Right atrium auricular region (tissue), 2 donors: ENCODE measurements around the gene ADK. TPM values are rescaled to one million over a fixed set of nuclear protein-coding genes. Genes with fewer than 3 reads are reported as not detected.
A peak's percentile ranks its signal among the peaks of the same experiment; 100 is the strongest.

Source experiments
- DNase-seq: peaks from one replicate; pipeline ENCODE4 v3.0.0-alpha.2; 2019; ENCODE audit warnings: low spot score
- H3K27ac ChIP-seq, 2 donors: fragments of 200-600 bp; sonication (generic); 1 replicate in 1 of 2; 2 replicates in 1 of 2; pipeline ENCODE4 v1.5.1; 2016 to 2019
- H3K27me3 ChIP-seq, 2 donors: fragments of 200-600 bp; sonication (generic); one replicate each; pipeline versions ENCODE4 v1.5.1 to v1.6.0; 2017 to 2019
- H3K36me3 ChIP-seq: fragments of 200-600 bp; sonication (generic); one replicate; pipeline ENCODE4 v1.5.1; 2016
- H3K4me1 ChIP-seq, 2 donors: fragments of 200-600 bp; sonication (generic); one replicate each; pipeline versions ENCODE4 v1.5.1 to v1.6.0; 2017 to 2019
- H3K4me3 ChIP-seq, 2 donors: fragments of 200-600 bp; sonication (generic); 1 replicate in 1 of 2; 2 replicates in 1 of 2; pipeline ENCODE4 v1.5.1; 2017 to 2019; ENCODE audit warnings: mild to moderate bottlenecking in 1 of 2, moderate library complexity in 1 of 2
- H3K9me3 ChIP-seq, 2 donors: fragments of 200-600 bp; sonication (generic); one replicate each; pipeline ENCODE4 v1.5.1; 2019
- total RNA-seq, 2 donors: library from RNA; depleted of rRNA; stranded (reverse); fragments of >200 nt; gene quantifications; one replicate each; pipeline ENCODE4 v1.1.0, GENCODE V29; 2016
- TF ChIP-seq, protein P1 (sequence below), 2 donors: fragments of 200-600 bp; sonication (generic); IDR thresholded peaks; one replicate each; pipeline ENCODE4 v1.5.1; 2019; ENCODE audit warnings: antibody characterized with exemption in 2 of 2

ADK gene
- total RNA-seq, 2 donors from 2014 or later, result 23.7 to 31.6 TPM

DNA sequence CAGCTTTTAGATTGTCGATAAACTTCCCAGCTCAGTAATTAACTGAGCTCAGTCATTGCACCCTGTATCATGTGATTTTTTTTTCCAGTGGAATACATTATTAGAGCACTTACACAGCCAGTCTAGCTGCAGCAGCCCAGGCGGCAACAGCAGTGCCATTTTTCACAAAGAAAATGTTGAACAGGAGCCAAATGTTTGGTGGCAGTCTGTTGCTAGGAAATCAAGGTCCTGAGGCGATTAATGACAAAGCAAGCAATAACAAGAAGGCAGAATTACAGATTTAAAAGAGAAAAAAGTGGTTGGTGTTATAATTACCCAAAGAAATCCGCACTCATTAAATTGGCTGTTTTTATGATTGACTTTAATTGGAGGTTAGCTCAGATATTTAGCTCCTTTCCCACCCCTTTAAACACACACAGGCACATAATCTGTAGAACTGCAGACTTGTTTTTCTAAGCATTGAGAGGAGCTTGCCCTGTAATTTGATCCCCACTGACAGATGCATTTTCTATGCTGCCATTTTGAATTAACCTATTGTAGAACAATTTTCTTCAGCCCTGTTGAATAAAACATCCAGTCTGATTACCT lies 267.4 kb downstream of the ADK start:
- DNase-seq, result no peak
- H3K27me3 ChIP-seq, result no peaks in the 10 kb centered on the region
- H3K36me3 ChIP-seq, result no peaks in the 10 kb centered on the region
- no peak overlapping the region for H3K4me3 ChIP-seq
- no peaks in the 10 kb centered on the region for H3K9me3 ChIP-seq
- H3K4me1 ChIP-seq, result no peaks in the 10 kb centered on the region
- TF ChIP-seq, protein P1, sequence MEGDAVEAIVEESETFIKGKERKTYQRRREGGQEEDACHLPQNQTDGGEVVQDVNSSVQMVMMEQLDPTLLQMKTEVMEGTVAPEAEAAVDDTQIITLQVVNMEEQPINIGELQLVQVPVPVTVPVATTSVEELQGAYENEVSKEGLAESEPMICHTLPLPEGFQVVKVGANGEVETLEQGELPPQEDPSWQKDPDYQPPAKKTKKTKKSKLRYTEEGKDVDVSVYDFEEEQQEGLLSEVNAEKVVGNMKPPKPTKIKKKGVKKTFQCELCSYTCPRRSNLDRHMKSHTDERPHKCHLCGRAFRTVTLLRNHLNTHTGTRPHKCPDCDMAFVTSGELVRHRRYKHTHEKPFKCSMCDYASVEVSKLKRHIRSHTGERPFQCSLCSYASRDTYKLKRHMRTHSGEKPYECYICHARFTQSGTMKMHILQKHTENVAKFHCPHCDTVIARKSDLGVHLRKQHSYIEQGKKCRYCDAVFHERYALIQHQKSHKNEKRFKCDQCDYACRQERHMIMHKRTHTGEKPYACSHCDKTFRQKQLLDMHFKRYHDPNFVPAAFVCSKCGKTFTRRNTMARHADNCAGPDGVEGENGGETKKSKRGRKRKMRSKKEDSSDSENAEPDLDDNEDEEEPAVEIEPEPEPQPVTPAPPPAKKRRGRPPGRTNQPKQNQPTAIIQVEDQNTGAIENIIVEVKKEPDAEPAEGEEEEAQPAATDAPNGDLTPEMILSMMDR (IDR thresholded peaks at IDR 0.05), result no peak
- no peak overlapping the region for H3K27ac ChIP-seq

DNA sequence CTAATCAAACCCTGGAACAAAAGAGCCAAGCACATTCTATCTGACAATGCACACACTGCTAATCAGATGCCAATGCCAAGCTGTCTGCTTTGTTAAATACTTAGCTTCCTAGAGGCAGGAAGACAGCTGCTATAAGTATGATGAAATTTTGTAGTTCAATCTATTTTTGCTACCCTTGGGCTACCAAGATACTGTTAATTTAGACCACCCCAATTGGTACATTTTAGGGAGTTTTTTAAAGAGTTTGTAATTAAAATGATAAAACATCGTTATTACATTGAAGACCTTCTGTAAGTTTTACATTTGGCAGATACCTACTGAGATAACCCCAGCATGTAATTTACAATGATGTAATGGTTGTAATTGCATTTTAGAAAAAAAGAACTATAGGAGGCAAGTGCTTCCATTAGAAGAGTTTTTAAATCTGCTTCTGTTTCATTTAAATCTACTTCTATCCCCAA lies 268.5 kb downstream of the ADK start:
- Histone ChIP-seq H3K9me3 (no peaks in the 10 kb centered on the region), H3K27me3 (no peaks in the 10 kb centered on the region), H3K27ac (no peak overlapping the region), H3K36me3 (no peaks in the 10 kb centered on the region), H3K4me1 (no peaks in the 10 kb centered on the region), H3K4me3 (no peak overlapping the region)
- TF ChIP-seq, protein P1 (IDR thresholded peaks at IDR 0.05), result no peak
- DNase-seq, result no peak

DNA sequence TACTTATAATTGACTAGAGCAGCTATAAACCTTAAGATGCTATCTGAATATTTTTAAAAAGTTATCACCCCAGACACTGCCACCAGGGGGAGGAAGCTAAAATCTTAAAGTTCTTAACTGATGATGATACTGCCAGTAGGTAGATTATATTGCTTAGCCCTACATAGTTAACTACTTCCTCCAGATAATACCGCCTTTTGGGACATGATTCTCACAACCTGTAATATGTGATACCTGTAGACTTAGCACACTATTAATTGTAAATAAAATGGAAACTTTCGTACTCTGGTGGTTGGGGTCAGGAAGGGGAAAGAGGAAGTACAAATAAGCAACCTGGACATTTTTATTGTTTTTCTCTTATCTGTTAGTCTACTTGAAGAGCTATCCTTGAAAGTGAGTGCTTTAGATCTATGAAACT lies 268.9 kb downstream of the ADK start:
- Histone ChIP-seq H3K27ac (no peak overlapping the region), H3K27me3 (no peaks in the 10 kb centered on the region), H3K4me3 (no peak overlapping the region), H3K36me3 (no peaks in the 10 kb centered on the region), H3K4me1 (no peaks in the 10 kb centered on the region), H3K9me3 (no peaks in the 10 kb centered on the region)
- DNase-seq, result no peak
- TF ChIP-seq, protein P1 (IDR thresholded peaks at IDR 0.05), result peak in 1 of 2 donors; percentile 53

DNA sequence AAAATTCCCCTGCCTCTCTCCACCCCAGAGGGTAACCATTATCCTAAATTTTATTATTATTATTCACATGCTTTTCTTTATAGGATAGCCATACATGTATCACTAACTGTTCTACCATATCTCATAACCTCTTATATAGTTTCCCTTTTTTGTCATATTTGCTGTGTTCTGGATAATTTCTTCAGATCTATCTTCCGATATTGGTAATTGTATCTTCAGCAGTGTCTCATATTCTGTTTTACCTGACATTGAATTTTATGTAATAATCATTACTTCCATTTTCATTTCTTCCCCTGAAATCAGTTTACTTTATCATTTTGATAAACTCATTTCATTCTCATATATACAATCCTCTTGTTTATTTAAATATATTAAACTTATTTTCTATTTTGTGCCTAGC lies 273.5 kb downstream of the ADK start:
- H3K9me3 ChIP-seq, result no peaks in the 10 kb centered on the region
- H3K4me1 ChIP-seq, result no peaks in the 10 kb centered on the region
- H3K27me3 ChIP-seq, result no peaks in the 10 kb centered on the region
- H3K4me3 ChIP-seq, result no peak overlapping the region
- no peak for DNase-seq
- H3K27ac ChIP-seq, result no peak overlapping the region
- TF ChIP-seq, protein P1 (IDR thresholded peaks at IDR 0.05), result no peak
- no peaks in the 10 kb centered on the region for H3K36me3 ChIP-seq

DNA sequence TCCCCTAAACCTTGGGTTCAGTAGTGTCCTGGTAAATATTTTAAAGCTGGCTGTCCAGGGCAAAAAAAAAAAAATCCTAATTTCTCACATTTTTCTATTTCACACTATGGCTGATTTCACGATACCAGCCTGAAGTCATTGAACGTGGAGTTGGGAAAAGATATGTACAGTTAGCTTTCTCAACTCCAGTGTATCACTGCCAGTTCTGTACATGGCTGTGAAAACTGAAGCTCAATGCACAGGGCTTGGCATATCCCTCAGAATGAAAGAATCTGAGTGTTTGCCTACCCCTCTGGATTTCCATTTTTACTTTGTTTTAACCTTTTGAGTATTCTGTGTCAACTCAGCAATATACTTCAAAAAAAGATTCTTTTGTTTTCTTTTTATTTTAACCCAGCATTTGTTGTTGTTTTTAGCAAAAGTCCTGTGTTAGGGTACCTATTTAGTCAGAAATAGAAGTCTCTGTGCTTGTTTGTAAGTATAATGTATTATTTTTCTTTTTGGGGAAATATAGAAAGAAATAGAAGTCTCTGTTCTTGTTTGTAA lies 274.5 kb downstream of the ADK start:
- Histone ChIP-seq H3K27ac (no peak overlapping the region), H3K27me3 (no peaks in the 10 kb centered on the region), H3K4me3 (no peak overlapping the region), H3K4me1 (no peaks in the 10 kb centered on the region), H3K36me3 (no peaks in the 10 kb centered on the region), H3K9me3 (no peaks in the 10 kb centered on the region)
- TF ChIP-seq, protein P1 (IDR thresholded peaks at IDR 0.05), result no peak
- DNase-seq, result no peak

DNA sequence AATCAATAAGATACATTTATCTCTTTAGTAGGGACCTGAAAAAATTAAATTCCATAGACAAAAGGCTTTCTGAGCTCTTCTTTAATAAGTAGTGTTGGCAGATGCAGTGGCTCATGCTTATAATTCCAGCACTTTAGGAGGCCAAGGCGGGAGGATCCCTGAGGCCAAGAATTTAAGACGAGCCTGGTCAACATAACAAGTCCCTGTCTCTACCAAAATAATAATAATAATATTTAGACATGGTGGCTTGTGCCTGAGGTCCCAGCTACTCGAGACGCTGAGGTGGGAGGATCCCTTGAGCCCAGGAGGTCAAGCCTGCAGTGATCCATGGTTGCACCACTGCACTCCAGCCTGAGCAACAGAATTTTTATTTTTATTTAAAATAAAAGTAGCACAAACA lies 280.8 kb downstream of the ADK start:
- TF ChIP-seq, protein P1 (IDR thresholded peaks at IDR 0.05), result no peak
- no peak for DNase-seq
- no peak overlapping the region for H3K27ac ChIP-seq

More for the DNA sequence above, 280.8 kb downstream of the ADK start:
- H3K4me3 ChIP-seq, result no peak overlapping the region
- H3K36me3 ChIP-seq, result no peaks in the 10 kb centered on the region
- H3K4me1 ChIP-seq, result no peaks in the 10 kb centered on the region
- H3K27me3 ChIP-seq, result no peaks in the 10 kb centered on the region
- no peaks in the 10 kb centered on the region for H3K9me3 ChIP-seq
